Measurements from ENCODE around the gene SHB.
"Not testable (repeated sequence)": the region's sequence is repeated elsewhere in the genome, so short reads cannot be mapped to it uniquely, and the experiment has no call there.

SHB gene

GRCh38 chr9:37914154-37914551, 154.9 kb downstream of the SHB start:
- DNase-seq: peak; percentile 57

GRCh38 chr9:37913480-37914153, 155.4 kb downstream of the SHB start:
- DNase-seq: peak; percentile 92

DNA sequence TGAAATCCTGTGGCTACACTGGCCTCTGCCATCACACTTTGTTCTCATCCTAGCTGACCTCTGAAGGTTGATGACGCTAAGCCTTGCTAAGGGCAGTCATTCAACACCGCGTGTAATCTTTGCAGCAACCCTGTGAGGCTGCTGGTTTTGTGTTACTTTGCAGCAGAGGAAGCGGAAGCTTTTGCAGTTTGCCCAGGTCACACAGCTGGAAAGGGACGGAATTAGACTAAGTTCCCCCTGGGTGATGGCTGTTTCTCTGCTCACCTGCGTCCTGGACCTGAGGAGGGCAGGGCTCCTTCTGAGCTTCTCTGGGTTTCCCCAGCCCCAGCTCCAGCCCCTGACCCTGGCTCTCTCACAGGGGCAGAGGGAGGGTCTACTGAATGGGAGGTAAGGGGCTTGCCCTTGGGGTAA, 157.8 kb downstream of the SHB start:
- peak; percentile 34 for DNase-seq

- no peak for DNase-seq
These were observed 158.8 kb downstream of the SHB start for GRCh38 chr9:37910271-37910670.

DNA sequence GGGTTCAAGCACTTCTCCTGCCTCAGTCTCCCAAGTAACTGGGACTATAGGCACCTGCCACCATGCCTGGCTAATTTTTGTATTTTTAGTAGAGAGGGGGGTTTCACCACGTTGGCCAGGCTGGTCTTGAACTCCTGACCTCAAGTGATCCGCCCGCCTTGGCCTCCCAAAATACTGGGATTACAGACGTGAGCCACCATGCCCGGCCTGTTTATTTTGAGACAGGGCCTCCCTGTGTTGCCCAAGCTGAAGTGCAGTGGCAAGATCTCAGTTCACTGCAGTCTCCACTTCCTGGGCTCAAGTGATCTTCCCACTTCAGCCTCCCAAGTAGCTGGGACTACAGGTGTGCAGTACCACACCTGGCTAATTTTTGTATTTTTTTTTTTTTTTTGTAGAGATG, 159.2 kb downstream of the SHB start:
- peak; percentile 12 for DNase-seq

DNA sequence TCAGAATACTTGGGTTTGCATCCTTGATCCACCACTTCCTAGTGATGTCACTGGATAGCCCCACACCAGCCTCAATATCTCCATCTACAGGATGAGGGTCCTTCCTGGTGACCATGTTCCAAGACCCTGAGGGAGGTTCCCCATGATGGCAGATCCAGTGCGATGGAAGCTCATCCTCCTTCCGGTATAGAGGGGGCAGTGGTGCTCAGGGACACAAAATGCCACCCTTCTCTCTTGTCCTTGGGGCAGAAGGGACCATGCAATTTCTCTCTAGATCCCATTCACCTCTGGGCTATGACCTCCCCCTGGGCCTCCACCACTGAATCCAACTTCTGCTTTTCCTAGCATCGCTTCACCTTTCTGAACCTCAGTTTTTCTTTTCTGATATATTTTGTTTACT, 159.7 kb downstream of the SHB start:
- peak; percentile 38 for DNase-seq

GRCh38 chr9:37908698-37909186, 160.3 kb downstream of the SHB start:
- DNase-seq: peak; percentile 24

DNA sequence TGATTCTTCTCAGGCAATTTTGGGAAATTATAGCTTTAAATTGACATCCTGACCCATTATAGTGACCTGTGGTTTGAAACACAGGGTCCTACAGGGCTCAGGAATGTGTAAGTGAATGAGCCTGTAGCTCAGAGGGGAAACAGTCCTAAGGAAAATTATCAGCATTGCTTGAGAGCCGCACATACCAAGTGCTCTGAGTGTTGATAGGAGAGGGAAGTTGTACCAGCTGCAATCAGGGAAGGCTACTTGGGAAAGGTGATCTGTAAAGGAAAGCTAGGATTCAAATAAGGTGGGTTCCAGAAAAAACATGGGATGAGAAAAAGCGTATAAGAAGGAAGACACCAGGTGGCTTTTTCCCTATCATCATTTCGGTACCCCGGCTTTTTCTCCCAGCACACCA, 160.7 kb downstream of the SHB start:
- DNase-seq: no peak

DNA sequence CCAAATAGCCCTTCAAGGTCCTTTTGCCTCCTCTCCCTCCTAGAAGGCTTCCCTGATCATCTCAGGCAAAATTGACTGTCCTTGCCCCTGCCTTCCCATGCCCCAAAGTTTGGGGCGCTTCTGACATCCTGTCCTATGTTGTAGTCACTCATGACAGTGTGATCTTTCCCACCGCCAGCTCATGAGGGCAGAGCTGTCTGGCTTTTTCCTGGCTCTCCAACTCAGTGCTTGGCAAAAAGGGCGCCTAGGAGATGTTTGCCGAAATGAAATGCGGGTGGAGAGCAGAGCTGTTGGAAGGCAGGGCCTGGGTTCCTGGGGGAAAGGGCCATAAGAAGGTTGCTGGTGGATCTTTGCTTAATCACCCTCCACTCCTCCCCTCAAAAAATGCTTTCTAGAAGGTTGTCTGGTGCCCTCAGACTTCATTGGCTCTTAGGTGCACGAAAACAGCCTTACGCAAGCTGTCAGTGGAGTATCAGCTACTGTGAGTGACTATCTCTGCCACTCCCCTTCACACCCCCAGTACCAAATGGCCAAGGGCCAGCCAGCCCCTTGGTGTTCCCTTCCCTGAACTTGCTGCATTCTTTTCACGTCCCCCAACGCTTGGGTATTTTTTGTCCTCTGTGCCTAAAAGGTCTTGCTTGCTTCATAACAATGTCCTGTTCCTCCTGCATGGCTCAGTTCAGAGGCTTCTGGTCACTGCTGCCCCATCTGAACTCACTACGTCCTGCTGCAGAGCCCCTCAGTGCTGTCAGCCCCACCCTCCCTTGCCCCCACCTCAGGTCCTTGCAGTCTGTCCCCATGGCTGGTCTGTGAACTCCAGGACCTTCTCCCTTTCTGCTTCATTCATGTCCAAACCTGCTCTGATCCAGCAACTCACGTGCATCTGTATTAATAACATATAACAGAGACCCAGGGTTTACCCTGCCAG, 162.5 kb downstream of the SHB start:
- peak; percentile 28 for DNase-seq

GRCh38 chr9:37905776-37906175, 163.3 kb downstream of the SHB start:
- DNase-seq: peak; percentile 37

DNA sequence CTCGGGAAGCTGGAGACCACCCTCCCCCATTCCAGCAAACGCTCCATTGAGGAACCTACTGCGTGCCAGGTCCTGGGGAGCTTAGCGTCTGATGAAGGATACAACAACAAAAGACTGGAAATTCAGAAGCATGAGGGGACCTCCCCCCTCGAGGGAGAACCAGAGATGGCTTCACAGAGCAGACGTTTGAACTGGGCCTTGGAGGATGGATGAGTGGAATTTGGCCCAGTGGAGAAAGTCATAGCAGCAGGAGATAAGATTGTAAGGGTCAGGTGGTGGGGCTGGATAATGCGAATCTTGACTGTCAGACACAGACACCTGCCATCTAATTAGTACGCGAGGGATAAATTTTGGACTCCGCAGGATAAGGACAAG, 163.9 kb downstream of the SHB start:
- DNase-seq: peak; percentile 61

DNA sequence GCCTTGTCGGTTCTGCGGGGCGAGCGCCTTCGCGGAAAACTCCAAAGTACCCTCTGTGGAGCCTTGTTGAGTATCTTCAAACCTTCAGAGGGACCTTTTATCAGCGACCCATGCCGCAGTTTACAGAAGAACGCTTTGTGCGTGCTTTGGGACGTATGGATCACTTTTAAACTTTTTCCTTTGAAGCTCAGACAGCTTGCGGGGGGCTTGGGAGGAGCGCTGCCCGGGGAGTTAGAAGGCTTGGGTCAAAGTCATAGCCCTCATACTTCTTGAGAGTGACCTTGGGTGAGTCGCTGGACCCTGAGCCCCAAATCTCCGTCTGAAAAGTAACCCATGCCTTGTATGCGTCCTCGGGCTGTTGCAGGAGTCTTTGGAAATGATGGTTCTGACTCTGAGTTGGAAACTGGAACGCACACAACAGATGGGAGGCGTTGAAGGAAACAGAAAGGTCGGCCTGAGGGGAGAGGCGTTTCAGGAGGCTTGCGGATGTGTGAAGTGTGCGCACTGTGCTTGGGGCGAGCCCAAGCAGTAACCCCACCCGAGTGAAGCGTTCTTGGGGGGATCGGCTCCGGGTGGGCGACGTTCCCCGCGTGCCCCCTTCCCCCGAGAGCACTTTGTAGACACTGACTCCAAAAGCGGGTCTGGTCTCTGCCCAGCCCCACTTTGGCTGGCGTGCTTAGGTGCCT, 164.4 kb downstream of the SHB start:
- DNase-seq: no peak

DNA sequence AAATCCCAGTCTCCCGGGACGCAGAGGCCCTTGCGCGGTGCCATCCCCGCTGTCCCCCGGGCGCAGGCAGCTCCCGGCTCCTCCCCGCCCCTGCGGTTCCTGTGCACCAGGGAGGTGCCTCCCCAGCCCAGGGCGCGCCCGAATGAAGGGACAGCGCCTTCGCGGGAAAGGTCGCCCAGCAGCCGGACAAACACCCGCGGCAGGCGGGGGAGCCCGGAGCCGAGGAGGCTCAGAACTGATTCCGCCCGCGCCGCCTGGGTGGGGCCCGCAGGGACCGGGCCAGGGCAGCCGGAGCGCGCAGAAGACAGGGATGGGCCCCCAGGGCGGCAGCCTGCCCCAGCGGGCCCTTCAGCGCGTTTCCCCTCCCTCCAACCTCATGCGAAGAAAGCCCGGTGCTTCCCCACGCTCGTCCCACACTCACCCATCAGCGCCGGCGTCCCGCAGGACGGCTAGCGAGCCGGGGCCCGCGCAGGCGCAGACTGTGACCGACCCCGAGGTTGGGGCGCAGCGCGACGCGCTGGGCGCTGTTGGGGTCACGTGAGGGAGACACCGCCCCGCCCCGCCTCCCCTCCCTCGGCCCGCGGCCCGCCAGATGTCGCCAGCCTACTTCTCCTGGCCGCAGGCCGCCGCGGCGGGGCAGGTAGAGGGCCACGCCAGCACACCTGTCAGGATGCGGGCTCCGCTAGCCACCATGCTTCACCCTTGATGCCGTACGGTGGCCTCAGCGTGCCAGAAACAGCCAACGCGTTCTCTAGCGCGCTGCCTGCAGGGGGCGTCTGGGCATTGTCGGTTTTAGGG, 165.2 kb downstream of the SHB start, which contains the start of gene SLC25A51:
TSS of gene SLC25A51 (minus strand) at position 481 of the 798 bp plus-strand sequence. CDS start 15,577 bp downstream, outside the sequence.
- peak; percentile 98 for DNase-seq

- no peak for DNase-seq
These were observed 166.0 kb downstream of the SHB start for GRCh38 chr9:37902796-37903646.

GRCh38 chr9:37902131-37902530, 166.9 kb downstream of the SHB start:
- no peak for DNase-seq

GRCh38 chr9:37899041-37899440, 170.0 kb downstream of the SHB start:
- no peak for DNase-seq

GRCh38 chr9:37897665-37898064, 171.4 kb downstream of the SHB start:
- DNase-seq: no peak

GRCh38 chr9:37892063-37892462, 177.0 kb downstream of the SHB start:
- DNase-seq: no peak

DNA sequence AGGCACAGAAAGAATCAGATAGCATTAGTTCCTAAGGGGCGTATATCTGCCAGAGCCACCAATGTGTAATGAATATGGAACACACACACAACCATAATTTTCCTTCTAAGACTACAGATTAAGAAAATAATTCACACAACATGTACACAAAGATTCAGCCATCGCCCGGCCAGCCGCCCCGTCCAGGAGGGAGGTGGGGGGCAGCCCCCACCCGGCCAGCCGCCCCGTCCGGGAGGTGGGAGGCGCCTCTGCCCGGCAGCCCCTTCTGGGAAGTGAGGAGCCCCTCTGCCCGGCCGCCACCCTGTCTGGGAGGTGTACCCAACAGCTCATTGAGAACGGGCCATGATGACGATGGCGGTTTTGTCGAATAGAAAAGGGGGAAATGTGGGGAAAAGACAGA, 178.0 kb downstream of the SHB start:
- not testable (repeated sequence) for DNase-seq

DNA sequence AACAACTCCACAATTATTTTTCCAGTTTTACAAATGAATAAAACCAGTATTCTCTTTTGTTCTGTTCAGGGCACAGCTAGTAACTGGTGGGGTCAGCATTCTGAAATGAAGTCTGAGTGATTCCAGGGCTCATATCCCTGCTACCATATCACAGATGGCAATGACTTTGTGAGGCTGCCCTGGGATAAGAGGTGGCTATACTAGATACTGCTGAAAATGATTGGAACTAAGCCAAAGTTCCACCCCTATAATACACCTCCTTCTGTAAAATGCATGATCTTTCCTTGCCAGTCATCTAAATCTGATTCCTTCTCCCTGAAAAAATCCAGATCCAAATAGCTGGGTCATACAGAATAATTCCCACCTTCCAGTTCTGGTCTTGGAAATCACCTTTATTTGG, 179.5 kb downstream of the SHB start:
- DNase-seq: no peak

DNA sequence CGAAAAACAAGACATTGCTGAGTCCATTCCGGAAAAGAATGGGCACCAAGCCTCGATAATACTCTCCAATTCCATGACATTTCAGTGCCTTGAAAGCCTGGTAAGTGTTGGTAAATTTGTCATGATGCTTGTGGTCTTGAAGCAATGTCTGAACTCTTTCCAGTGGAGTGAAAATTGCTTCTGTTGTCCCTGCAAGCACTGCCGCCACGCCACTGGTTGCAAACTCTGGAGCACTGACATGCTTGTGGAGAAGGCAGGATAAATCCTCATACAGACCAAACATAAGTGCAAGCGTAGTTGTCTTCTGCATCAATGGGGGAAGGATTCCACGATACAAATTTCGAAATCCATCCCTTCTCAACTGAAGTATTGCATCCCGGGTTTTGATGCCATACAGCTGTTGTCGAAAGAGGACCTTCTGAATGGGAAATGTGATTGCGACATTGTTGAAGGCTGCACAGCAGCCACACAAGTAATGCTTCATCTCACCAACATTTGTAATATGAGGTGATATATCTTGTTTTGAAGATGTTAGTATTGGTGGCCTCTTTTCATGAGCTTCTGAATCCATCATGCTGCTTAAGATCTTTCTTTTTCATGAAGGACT, 180.9 kb downstream of the SHB start:
- not testable (repeated sequence) for DNase-seq

Measured in activated effector memory CD4-positive, alpha-beta T cell treated with anti-CD3 and anti-CD28 coated beads, Interleukin-2, amount 50 U/mL, for 16 hours (primary cell).